Stimulated activated CD4-positive, alpha-beta T cell treated with anti-CD3 and anti-CD28 coated beads, Interleukin-2, amount 100 ng/mL, for 4 hours (primary cell): Measurements from ENCODE around the gene ASAP2.

Experiments
- DNase-seq: peaks from one replicate; pipeline ENCODE4 v3.0.0-alpha.2; 2020; ENCODE audit warnings: low read depth

ASAP2 gene

GRCh38 chr2:9325428-9325827, 118.8 kb downstream of the ASAP2 start:
- DNase-seq = no peak

GRCh38 chr2:9326975-9327374, 120.4 kb downstream of the ASAP2 start:
- DNase-seq = no peak

- no peak for DNase-seq
These were observed 121.3 kb downstream of the ASAP2 start for GRCh38 chr2:9327873-9328352.

GRCh38 chr2:9328931-9329330, 122.3 kb downstream of the ASAP2 start:
- DNase-seq = no peak

DNA sequence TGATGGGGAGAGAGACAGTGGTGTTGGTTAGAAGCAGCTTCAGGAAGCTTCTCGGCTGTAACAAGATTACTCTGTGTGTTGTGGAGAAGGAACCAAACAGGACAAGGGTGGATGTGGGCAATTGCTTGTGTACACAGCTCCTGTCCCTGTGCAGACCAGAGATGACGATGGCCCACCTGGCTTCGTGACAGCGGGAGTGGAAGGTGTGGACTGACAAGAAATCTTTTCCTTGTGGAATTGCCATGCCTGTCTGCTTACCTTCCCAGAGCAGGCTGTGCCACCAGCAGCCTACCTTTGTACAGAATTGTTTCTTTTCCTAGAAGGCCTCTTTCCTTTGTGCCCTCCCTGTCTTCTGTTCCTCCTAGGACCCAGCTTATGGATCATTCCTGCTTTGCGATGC, 122.9 kb downstream of the ASAP2 start:
- DNase-seq = no peak

DNA sequence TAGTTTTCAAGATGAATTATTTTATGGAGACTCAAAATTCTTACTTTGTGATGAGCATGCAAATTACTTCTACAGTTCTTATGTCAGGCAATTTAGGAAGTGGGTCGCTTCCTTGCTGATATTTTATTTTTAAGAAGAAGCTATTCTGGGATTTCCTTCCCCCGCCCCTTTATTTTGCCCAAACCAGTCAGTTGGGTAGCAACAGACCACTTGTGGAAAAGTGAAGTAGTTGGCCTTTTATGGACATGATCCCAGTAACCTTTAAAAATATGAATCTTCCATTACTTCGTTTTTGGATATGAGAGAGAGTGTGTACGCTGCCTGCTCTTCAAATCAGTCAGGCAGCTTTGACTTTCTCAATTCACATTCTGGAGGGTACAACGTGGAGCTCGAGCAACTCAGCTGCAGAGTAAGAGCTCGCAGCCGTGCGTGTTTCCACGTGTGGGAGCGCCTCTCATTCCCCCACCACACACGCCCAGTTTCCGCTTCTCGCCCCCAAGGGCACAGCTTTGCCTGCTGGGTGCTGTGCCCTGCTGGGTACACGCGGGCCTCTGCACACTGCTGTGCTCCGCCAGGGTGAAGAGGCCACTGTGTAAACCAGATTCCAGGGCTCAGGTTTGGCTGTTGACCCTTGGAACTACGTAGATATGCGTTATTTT, 124.1 kb downstream of the ASAP2 start:
- no peak for DNase-seq

GRCh38 chr2:9331704-9332103, 125.1 kb downstream of the ASAP2 start:
- DNase-seq = no peak

DNA sequence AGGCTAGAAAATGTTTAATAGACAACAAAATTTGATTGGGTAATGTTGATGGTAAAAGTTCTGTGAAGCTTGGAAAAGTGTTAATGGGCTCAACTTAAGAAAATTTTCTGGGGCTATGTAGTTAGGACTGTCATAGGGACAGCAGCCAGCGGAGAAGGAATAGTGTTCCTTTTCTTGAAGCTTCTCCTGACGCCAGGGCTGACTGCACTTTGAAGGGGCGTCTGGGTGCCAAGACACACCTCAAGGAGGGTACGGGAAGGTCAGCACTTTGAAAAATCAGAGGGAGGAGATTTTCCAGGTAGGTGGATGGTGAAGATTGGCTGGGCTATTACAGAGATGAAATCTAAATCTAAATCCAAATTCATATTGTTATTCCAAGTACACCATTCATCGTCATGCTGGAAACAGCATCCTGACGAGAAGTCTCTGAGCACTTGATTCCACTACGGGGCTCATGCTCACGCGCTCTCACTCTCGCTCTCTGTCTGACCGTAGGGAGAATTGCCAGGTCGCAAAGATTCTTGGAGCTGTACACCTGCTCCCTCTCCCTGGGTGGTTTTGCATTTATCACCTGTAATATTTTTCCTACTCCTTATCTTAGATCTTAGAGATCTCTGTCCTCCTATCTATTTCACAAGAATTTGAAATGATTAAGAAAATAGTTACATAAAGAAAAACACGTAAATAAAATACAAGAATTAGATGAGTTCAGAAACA, 125.7 kb downstream of the ASAP2 start:
- no peak for DNase-seq

DNA sequence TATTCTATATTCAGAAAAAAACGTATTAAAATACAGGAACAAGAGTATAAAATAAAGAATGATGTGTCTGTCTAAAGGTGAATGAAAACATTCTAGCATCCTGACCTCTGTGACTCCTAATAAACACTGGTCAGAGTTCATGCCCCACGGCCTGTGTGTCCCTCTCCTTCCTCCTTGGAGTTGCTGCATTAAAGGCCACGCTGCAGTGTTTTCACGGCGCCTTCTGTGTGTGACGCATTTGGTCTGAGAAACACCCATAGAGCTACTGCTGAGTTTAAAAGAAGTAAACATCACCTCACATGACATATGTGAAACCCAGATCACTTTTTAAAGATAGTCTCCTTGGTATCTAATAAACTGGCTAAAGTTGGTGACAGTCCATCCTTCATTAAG, 126.2 kb downstream of the ASAP2 start:
- no peak for DNase-seq

DNA sequence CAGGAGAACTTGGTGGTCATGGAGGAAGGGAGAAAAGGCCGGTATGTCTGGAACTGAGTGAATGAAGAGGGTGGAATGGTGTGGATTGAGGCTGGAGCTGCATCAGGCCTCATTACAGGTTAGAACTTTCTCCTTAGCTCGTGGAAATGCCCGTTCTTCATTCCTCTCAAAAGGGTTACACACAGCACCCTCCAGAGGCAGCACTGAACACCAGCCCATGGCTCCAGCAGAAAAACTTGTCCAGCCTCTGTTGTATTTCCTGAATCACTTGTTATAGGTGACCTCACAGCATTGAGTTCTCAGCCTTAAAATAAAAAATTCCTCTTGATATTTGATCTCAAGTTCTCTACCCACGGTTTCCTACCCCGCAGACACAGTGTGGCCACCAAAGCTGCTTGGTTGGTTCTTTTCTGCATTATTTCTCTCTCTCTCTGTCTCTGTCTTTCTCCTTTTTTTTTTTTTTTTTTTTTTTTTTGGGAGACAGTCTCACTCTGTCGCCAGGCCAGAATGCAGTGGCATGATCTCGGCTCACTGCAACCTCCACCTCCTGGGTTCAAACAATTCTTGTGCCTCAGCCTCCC, 127.1 kb downstream of the ASAP2 start:
- DNase-seq = no peak

DNA sequence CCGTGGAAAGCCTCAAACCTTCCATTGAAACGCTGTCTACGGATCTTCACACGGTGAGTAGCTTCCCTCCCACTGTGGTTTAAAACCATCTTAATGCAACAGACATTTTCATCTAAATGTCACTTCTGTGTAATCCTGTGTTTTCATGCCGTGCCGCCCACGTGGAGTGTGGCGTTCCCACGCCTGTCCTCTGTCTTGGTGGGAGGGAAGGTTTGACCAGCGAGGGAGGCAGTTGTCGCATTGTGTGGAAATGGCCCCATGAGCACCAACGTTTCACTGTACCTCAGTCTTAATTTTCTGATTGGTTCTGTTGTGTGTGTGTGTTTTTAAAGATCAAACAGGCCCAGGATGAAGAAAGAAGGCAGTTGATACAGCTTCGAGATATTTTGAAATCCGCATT, 128.1 kb downstream of the ASAP2 start:
- no peak for DNase-seq

DNA sequence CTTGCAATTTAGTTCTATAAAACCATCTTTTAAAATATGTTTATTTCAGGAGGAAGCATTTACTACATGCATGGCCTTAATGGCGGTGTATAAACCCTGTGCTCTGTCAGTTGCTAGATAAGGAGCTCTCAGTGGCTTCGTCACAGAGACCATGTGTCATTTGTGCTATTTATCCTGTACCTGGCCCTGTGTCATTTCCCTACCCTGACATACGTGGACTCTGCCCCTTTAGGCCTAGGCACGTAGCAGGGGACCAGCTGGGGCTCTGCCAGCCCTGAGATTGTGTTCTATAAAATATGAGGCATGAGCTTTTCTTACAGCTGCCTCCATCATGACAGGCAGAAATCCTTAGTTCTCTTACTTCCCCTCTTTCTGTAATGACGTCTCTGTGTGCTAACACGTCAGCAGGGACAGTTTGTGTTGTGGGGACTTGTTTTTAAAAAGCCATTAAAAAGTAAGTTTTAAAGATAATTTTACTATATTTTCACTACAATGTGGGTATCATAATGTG, 128.8 kb downstream of the ASAP2 start:
- no peak for DNase-seq

DNA sequence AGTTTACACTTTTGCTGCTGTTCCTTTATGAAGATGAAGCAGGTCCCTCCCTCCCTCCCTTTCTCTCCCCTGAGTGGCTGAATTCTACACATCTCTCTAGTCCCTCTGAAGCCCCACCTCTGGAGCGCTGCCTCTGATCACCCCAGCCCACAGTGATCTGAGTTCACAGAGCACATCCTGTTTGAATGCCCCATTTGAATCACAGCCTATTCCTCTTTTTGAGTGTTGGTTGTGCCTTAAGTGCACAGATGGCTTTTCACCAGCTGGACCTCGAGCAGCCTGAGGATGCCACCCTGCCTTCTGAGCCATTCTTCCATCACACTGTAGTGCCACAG, 129.6 kb downstream of the ASAP2 start:
- no peak for DNase-seq

- DNase-seq = no peak
These were observed 130.1 kb downstream of the ASAP2 start for GRCh38 chr2:9336576-9337314.

DNA sequence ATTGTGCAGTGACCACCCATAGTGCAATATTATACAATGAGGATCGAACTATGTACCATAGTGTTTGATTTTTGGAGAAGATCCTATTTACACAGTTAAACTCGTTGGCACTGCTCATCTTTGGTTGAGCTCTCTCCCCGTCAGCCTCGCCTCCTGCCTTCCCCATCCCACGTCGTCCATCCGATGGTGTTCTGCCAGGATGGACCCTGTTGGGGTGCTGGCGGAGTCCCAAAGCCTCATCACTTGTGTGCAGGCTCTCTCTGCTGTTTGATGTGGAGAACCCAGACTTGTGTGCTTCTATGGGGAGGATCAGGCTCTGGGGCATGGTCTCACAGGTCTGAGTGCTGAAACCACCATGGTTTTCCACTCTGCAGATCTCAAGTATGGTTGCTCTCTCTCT, 131.3 kb downstream of the ASAP2 start:
- no peak for DNase-seq

- DNase-seq = no peak
These were observed 134.8 kb downstream of the ASAP2 start for GRCh38 chr2:9341337-9341887.

DNA sequence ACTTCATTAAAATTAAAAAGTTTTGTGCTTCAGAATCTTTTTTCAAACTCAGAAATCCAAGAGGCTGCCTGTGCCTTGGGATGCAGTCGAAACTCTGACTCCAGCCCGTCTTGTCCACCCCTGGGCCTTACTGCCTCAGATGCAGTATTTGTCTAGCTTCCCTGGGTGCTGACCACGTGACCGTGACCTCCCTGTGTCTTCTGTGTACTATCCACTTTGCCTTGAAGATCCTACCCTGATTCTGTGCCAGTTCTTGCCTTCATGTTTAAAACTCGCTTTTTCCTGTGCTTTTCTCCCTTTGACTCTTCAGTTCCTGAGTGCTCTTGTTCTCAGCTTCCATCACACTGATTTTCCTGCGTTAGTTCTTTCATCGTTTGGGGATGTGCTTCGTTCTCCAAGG, 136.0 kb downstream of the ASAP2 start:
- DNase-seq = no peak

DNA sequence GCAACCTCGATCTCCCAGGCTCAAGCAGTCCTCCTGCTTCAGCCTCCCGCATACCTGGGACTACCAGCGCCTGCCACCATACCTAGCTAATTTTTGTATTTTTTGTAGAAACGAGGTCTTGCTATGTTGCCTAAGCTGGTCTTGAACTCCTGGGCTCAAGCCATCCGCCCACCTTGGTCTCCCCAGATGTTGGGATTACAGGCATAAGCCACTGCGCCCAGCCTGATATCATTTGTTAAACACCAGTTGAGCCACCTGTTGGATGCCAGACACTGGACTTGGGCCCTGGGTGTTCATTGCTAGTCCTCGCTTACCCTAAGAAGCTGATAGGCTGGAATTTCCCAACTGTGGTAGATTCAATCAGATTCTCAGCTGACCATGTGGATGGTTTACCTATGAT, 136.9 kb downstream of the ASAP2 start:
- no peak for DNase-seq

GRCh38 chr2:9344434-9344833, 137.8 kb downstream of the ASAP2 start:
- no peak for DNase-seq

GRCh38 chr2:9345343-9345742, 138.7 kb downstream of the ASAP2 start:
- no peak for DNase-seq

DNA sequence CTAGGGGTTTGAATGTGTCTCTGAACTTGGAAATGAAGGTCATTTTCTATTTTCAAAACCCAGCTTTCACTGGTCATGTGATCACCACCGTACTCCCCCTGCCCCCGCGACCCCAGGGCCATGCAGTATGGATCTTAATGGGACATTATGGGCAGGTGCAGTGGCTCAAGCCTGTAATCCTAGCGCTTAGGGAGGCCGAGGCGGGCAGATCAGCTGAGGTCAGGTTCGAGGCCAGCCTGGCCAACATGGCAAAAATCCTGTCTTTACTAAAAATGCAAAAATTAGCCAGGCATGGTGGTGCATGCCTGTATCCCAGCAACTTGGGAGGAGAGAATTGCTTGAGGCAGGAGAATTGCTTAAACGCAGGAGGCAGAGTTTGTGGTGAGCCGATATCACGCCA, 139.4 kb downstream of the ASAP2 start:
- no peak for DNase-seq

- no peak for DNase-seq
These were observed 140.3 kb downstream of the ASAP2 start for GRCh38 chr2:9346885-9347284.
